G401 (cell line): ENCODE results near the gene MID1IP1. TPM values are rescaled to one million over a fixed set of nuclear protein-coding genes. Genes with fewer than 3 reads are reported as not detected.

Experiments used
- DNase-seq: peaks from one replicate; pipeline ENCODE4 v3.0.0-alpha.2; 2015; ENCODE audit warnings: low spot score
- in situ Hi-C: cut with HindIII; loops from 2 replicates; pipeline ENCODE4 v1.10.0; 2016; ENCODE audit warnings: low sequenced_read_pairs, mixed read lengths
- total RNA-seq: library from RNA; depleted of rRNA; stranded (reverse); fragments of >200 nt; shearing (Covaris generic); gene quantifications from 2 replicates; pipeline ENCODE4 v1.2.3, GENCODE V29; 2014; rRNA removed

Gene MID1IP1
- total RNA-seq: 4.1 and 8.1 TPM in 2 replicates

GRCh38 chrX:38800981-38801845 lies at the start of gene MID1IP1:
MID1IP1 (plus strand) TSS chrX:38801459; CDS start chrX:38804947, 3,488 bp downstream.
- in situ Hi-C loops: no loop called here
- peak; percentile 72 for DNase-seq

DNA sequence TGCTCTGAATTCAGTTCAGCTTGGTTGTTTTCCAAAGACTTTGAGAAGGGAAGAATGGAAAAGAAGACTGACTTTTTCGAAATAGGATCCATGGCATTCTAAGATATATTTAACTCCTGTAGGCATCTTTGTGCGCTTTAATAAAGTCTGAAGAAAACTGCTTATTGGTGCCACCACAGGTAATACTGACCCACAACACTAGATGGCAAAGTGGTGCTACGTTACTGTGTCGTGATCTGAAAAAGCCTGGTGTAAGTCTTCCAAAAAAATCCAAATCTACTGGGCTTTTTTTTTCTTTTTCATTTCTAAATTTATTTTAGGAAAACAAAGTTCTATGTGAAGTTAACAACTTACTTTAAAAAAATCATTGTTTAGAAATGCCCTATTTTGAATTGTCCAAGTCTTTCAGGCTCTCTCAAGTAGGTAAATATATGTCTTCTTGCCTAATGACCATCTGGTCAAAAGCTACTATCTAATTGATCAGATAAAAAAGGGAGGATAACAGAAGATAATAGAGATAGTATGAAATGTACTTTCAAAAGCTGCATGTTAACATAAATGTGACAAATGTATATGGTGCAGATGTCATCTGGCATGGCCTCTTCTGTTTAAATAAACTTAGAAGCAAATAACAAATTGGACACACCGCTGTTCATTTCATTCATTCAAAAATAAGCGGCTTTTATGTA lies 47.0 kb upstream of the MID1IP1 start:
- in situ Hi-C loops: no loop called here
- peak; percentile 57 for DNase-seq

GRCh38 chrX:38754818-38755718 lies 46.2 kb upstream of the MID1IP1 start:
- in situ Hi-C loops: no loop called here

DNA sequence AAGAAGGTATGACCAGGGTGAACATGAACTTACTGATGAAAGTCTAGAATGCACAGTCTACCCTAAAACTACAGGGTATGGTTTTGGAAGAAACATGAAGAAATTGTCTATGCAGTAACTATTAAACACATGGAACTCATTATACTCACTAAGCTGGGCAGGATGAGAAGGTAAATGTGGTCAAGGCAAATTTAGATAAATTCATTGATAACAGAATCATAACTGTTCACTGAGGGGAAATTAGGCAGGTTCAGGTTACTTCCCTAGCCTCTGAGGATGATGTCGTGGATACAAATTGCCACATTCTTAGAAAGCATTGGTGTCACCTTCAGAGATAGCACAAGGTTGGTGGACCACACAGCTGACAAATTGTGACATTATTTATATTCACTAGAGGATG lies 40.4 kb upstream of the MID1IP1 start:
- DNase-seq: no peak
- in situ Hi-C loops: no loop called here

More at GRCh38 chrX:38754818-38755718, 46.2 kb upstream of the MID1IP1 start:
- no peak for DNase-seq

- in situ Hi-C loops: no loop called here
- peak; percentile 29 for DNase-seq
Measured at GRCh38 chrX:38768079-38768478, 33.2 kb upstream of the MID1IP1 start.

DNA sequence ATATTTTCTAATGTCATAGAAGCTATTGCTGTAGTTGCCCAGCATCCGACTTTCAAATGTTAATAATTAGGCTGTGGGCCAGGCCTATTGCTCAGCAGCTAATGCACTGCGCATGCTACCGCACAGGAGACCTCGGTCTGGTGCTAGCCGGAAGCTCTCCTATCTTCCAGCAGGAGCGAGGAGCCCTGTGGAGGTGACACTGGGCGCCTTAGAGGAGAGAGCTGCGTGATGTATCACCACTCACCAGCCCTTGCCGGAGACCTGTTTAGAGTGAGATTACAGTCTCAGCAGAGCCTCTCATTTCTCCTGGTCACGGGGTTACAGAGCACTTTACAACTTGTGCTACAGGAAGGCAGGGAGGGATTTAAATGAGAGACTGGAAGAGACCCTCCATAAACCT lies 31.1 kb upstream of the MID1IP1 start:
- in situ Hi-C loops: no loop called here
- DNase-seq: no peak

- no peak for DNase-seq
- in situ Hi-C loops: no loop called here
Measured at GRCh38 chrX:38774249-38774648, 27.0 kb upstream of the MID1IP1 start.

- DNase-seq: no peak
- in situ Hi-C loops: no loop called here
Measured at GRCh38 chrX:38796946-38797345, 4.3 kb upstream of the MID1IP1 start.

DNA sequence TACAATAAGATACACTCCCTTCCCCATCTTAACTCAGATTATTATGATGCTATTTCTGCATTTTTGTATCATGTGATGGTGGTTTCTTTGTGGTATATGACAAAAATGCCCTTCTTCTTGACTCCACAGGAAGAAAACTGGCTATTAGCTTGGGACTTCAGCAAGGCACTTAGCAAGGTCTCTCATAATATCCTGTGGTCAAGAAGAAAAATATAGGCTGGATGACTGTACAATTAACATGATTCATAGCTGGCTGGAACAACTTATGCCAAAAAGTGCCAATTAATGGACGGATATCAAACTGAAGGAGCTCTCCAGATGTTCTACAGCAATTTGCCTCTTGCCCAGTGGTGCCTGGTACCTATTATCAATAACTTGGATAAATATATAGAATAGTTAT lies 2.3 kb upstream of the MID1IP1 start:
- in situ Hi-C loops: no loop called here
- no peak for DNase-seq

GRCh38 chrX:38799995-38800580 lies 1.2 kb upstream of the MID1IP1 start:
- no peak for DNase-seq

GRCh38 chrX:38803243-38803587 lies 2.0 kb downstream of the MID1IP1 start:
- DNase-seq: no peak
- in situ Hi-C loops: no loop called here

More at GRCh38 chrX:38799995-38800580, 1.2 kb upstream of the MID1IP1 start:
- in situ Hi-C loops: no loop called here

GRCh38 chrX:38803588-38804431 lies 2.6 kb downstream of the MID1IP1 start:
- in situ Hi-C loops: no loop called here
- DNase-seq: peak; percentile 32

DNA sequence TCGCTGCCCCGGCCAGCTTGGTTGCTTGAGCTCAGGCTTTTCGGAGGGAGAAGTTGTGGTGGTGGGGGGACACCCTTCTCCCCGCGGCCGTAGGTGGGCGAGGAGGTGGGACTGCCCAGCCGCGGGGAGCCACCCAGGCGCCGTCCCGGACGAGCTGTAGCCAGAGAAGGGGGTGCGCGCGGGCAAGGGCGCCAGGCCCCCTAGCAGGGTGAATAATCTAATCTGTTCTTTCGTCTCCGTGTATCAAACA lies 3.1 kb downstream of the MID1IP1 start:
- DNase-seq: no peak
- in situ Hi-C loops: no loop called here

DNA sequence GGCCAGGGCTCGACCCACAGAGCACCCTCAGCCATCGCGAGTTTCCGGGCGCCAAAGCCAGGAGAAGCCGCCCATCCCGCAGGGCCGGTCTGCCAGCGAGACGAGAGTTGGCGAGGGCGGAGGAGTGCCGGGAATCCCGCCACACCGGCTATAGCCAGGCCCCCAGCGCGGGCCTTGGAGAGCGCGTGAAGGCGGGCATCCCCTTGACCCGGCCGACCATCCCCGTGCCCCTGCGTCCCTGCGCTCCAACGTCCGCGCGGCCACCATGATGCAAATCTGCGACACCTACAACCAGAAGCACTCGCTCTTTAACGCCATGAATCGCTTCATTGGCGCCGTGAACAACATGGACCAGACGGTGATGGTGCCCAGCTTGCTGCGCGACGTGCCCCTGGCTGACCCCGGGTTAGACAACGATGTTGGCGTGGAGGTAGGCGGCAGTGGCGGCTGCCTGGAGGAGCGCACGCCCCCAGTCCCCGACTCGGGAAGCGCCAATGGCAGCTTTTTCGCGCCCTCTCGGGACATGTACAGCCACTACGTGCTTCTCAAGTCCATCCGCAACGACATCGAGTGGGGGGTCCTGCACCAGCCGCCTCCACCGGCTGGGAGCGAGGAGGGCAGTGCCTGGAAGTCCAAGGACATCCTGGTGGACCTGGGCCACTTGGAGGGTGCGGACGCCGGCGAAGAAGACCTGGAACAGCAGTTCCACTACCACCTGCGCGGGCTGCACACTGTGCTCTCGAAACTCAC lies 3.6 kb downstream of the MID1IP1 start:
- in situ Hi-C loops: no loop called here
- no peak for DNase-seq

- in situ Hi-C loops: no loop called here
- no peak for DNase-seq
Measured at GRCh38 chrX:38805432-38806389, 4.5 kb downstream of the MID1IP1 start.

DNA sequence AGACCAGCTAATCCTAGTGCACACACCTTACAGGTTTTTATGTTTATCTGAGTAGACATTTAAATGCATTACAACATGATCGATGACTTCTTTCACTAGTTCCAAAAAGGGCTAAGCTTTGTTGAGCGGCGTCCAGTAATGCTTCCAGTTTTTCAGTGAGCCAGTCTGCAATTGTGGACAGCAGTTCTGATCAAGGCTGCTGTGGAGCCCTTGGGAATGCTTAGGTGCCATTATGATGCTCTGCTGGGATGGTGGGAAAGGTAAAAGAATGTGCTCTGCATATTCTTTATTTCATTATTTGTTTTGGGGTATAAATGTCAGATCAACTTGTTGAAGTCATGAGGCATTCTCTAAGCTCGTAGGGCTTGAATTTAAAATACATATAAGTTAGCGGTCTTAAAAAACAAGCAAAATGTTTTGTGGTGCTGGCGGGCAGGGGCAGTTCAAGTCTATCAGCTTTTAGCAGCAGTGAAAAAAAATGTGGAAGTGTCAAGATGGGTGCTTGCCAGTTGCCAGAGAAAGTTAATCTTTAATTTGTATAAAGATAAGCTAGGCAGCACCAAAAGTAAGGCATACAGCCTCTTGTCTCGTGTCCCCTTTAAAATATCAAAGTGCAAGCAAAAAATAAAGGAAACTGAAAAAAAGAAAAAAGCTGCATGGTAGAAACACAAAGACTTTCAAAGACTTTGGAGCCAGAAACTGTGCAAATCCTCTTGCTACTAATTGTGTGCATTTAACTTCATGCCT lies 5.8 kb downstream of the MID1IP1 start:
- in situ Hi-C loops: no loop called here
- DNase-seq: no peak
